GM23338 (cell line): ENCODE measurements around the gene MAP1B. TPM values are rescaled to one million over a fixed set of nuclear protein-coding genes. Genes with fewer than 3 reads are reported as not detected.

Experiments used
- ATAC-seq: fragments of 200-7000 bp; cut with Tn5 transposase; 3 replicates; pipeline ENCODE4 v1.9.1; 2020
- DNase-seq: peaks from one replicate; pipeline ENCODE4 v3.0.0-alpha.2; 2015; ENCODE audit warnings: low spot score
- H2AFZ ChIP-seq: fragments of 200-600 bp; sonication (generic); 2 replicates; pipeline ENCODE4 v1.8.0; 2016; ENCODE audit warnings: antibody characterized with exemption, mild to moderate bottlenecking, moderate library complexity
- H3F3A ChIP-seq: fragments of 200-600 bp; sonication (generic); replicated peaks from 2 replicates; pipeline ENCODE4 v1.8.0; 2017; ENCODE audit warnings: antibody characterized with exemption, mixed run types, low read depth
- H3K27ac ChIP-seq: fragments of 200-600 bp; sonication (generic); 2 replicates; pipeline ENCODE4 v1.6.1; 2016; ENCODE audit warnings: low read depth
- H3K27me3 ChIP-seq: fragments of 200-600 bp; sonication (generic); 2 replicates; pipeline ENCODE4 v1.8.0; 2016; ENCODE audit warnings: mild to moderate bottlenecking, mixed run types, moderate library complexity; ENCODE audit not compliant: insufficient read depth
- H3K36me3 ChIP-seq: fragments of 200-600 bp; sonication (generic); 2 replicates; pipeline ENCODE4 v1.8.0; 2016; ENCODE audit warnings: mild to moderate bottlenecking; ENCODE audit not compliant: insufficient read depth
- H3K4me1 ChIP-seq: fragments of 200-600 bp; sonication (generic); 2 replicates; pipeline ENCODE4 v1.8.0; 2016; ENCODE audit warnings: mild to moderate bottlenecking, moderate library complexity; ENCODE audit not compliant: insufficient read depth
- H3K4me2 ChIP-seq: fragments of 200-600 bp; sonication (generic); 2 replicates; pipeline ENCODE4 v1.7.1; 2017; ENCODE audit warnings: mixed run types
- H3K4me3 ChIP-seq: fragments of 200-600 bp; sonication (generic); 2 replicates; pipeline ENCODE4 v1.6.1; 2016; ENCODE audit warnings: mixed run types
- H3K79me2 ChIP-seq: fragments of 200-600 bp; sonication (generic); replicated peaks from 2 replicates; pipeline ENCODE4 v1.8.0; 2017; ENCODE audit warnings: mild to moderate bottlenecking; ENCODE audit not compliant: insufficient read depth
- H3K9me2 ChIP-seq: fragments of 200-600 bp; sonication (generic); 2 replicates; pipeline ENCODE4 v1.8.0; 2017; ENCODE audit not compliant: insufficient read depth
- H4K20me1 ChIP-seq: fragments of 200-600 bp; sonication (generic); replicated peaks from 2 replicates; pipeline ENCODE4 v1.8.0; 2017; ENCODE audit warnings: mild to moderate bottlenecking; ENCODE audit not compliant: insufficient read depth
- H3K27ac Mint-ChIP-seq: 2 replicates; pipeline ENCODE4 v1.8.0; 2020; ENCODE audit warnings: inconsistent platforms, mild to moderate bottlenecking, moderate library complexity, mixed read lengths
- H3K27me3 Mint-ChIP-seq: 3 replicates; pipeline ENCODE4 v1.8.0; 2022; ENCODE audit warnings: low read depth, mild to moderate bottlenecking, moderate library complexity, mixed read lengths, inconsistent platforms; ENCODE audit not compliant: insufficient read depth, poor library complexity
- H3K36me3 Mint-ChIP-seq: 3 replicates; pipeline ENCODE4 v1.8.0; 2021; ENCODE audit warnings: low read depth, mild to moderate bottlenecking, inconsistent platforms, moderate library complexity, mixed read lengths
- H3K4me1 Mint-ChIP-seq: 3 replicates; pipeline ENCODE4 v1.8.0; 2020; ENCODE audit warnings: mild to moderate bottlenecking, inconsistent platforms, mixed read lengths
- H3K4me3 Mint-ChIP-seq: 3 replicates; pipeline ENCODE4 v1.8.0; 2021; ENCODE audit warnings: moderate library complexity, mild to moderate bottlenecking, inconsistent platforms, mixed read lengths
- H3K9me3 Mint-ChIP-seq: 3 replicates; pipeline ENCODE4 v1.8.0; 2020; ENCODE audit warnings: moderate library complexity, mild to moderate bottlenecking, inconsistent platforms, mixed read lengths
- ETS1 ChIP-seq: IDR thresholded peaks from 2 replicates; pipeline ENCODE4 v1.6.1; 2016; ENCODE audit warnings: antibody characterized with exemption
- EZH2phosphoT487 ChIP-seq: fragments of 200-600 bp; sonication (generic); IDR thresholded peaks from one replicate; pipeline ENCODE4 v1.8.1; 2018; ENCODE audit warnings: antibody characterized with exemption; ENCODE audit not compliant: unreplicated experiment
- REST ChIP-seq: IDR thresholded peaks from one replicate; pipeline ENCODE4 v1.6.1; 2018; ENCODE audit warnings: antibody characterized with exemption; ENCODE audit not compliant: unreplicated experiment
- STAT1 ChIP-seq: IDR thresholded peaks from one replicate; pipeline ENCODE4 v1.6.1; 2016; ENCODE audit warnings: antibody characterized with exemption; ENCODE audit not compliant: unreplicated experiment
- ZNF331 ChIP-seq: fragments of 250-450 bp; sonication (Bioruptor Pico); IDR thresholded peaks from 2 replicates; pipeline ENCODE4 v1.5.0; 2020; ENCODE audit warnings: low read depth, mild to moderate bottlenecking, moderate library complexity
- ZNF462 ChIP-seq: fragments of 250-450 bp; sonication (Bioruptor Pico); IDR thresholded peaks from 2 replicates; pipeline ENCODE4 v1.5.0; 2020; ENCODE audit warnings: mild to moderate bottlenecking, moderate library complexity
- polyA plus RNA-seq: library from polyadenylated mRNA; unstranded; fragments of >200 nt; fragmentation: Nextera tagmentation; extraction: Ambion mirVana; gene quantifications from 2 replicates; pipeline ENCODE4 v1.2.1, GENCODE V29; 2016
- total RNA-seq: library from RNA; depleted of rRNA; stranded (reverse); fragments of >200 nt; shearing (Covaris generic); gene quantifications from 2 replicates; pipeline ENCODE4 v1.2.3, GENCODE V29; 2014

MAP1B gene
- total and polyA plus RNA-seq, 2 experiments from 2014 or later: 148 to 263 TPM

GRCh38 chr5:72237879-72238278 is 130.6 kb downstream of the MAP1B start:
- peak overlapping the region; percentile 27; the same call in 1 of the 2 replicates for H3K4me2 ChIP-seq
- H3K27ac Mint-ChIP-seq: peak overlapping the region; percentile 98
- no peaks in the 10 kb centered on the region for H3K9me2 ChIP-seq
- H3K36me3 ChIP-seq: no peaks in the 10 kb centered on the region
- DNase-seq (no peak), ATAC-seq (no peak)
- no peak for TF ChIP-seq REST
- no peak for TF ChIP-seq STAT1
- no peak for TF ChIP-seq EZH2phosphoT487
- TF ChIP-seq ZNF462 (CRISPR knock-in tag): no peak
- no peak for TF ChIP-seq ZNF331 (CRISPR knock-in tag)
- TF ChIP-seq ETS1: no peak
- H3K27ac ChIP-seq: peak overlapping the region; percentile 91
- peak overlapping the region; percentile 48; the same call in 1 of the 3 replicates for H3K4me3 Mint-ChIP-seq
- H3K9me3 Mint-ChIP-seq: no peaks in the 10 kb centered on the region
- H3K4me1 ChIP-seq: peaks cover 61% of the 10 kb centered on the region
- no peaks in the 10 kb centered on the region for H3F3A ChIP-seq
- H2AFZ ChIP-seq: no peak overlapping the region
- no peaks in the 10 kb centered on the region for H4K20me1 ChIP-seq
- H3K4me3 ChIP-seq: no peak overlapping the region
- peaks cover 13% of the 10 kb centered on the region for H3K79me2 ChIP-seq
- no peaks in the 10 kb centered on the region for H3K27me3 ChIP-seq
- peaks cover 14% of the 10 kb centered on the region; the same call in 2 of the 3 replicates for H3K36me3 Mint-ChIP-seq
- H3K4me1 Mint-ChIP-seq: peaks cover 81% of the 10 kb centered on the region
- H3K27me3 Mint-ChIP-seq: peaks cover 3% of the 10 kb centered on the region
